Measurements from ENCODE around the gene NUCB1. TPM values are rescaled to one million over a fixed set of nuclear protein-coding genes. Genes with fewer than 3 reads are reported as not detected.

Gene NUCB1
- total and polyA plus RNA-seq, 4 donors = 186 to 775 (median 238) TPM

DNA sequence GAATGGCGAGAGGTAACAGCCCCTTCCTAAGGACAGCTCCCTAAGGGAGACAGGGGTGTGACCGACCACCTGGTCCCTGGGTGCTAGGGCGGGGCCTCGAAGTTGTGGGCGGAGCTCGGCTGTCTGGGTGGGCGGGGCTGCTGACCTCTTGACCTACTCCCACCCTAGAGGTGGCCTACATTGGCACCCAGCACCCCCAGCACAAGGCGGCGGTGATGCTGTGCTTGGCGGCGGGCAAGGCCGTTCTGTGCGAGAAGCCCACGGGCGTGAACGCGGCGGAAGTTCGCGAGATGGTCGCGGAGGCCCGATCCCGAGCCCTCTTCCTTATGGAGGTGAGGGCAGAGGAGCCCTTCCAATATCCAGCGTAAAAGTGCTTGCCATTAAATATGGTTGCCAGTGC lies 35.8 kb downstream of the NUCB1 start:
- Histone ChIP-seq H3K9me3 (ENCODE audit: control insufficient read depth in 4 of 4, low read length in 3 of 4) (no peaks in the 10 kb centered on the region), H3K27ac (ENCODE audit: low read depth in 1 of 2, low read length in 2 of 2) (no peak overlapping the region), H3K27me3 (ENCODE audit: control insufficient read depth in 4 of 4, insufficient read depth in 4 of 4, low read length in 3 of 4) (peaks cover 0 to 5% (median 0%) of the 10 kb centered on the region in 4 donors), H3K4me1 (ENCODE audit: control insufficient read depth in 4 of 4, insufficient read depth in 4 of 4, low read length in 3 of 4) (peaks cover 0 to 9% (median 2%) of the 10 kb centered on the region in 4 donors), H3K36me3 (ENCODE audit: control insufficient read depth in 4 of 4, insufficient read depth in 3 of 4, low read depth in 1 of 4, low read length in 3 of 4) (no peaks in the 10 kb centered on the region), H3K4me3 (ENCODE audit: low read depth in 1 of 3, low read length in 3 of 3) (no peak overlapping the region), H3K9ac (ENCODE audit: low read depth in 1 of 2, low read length in 2 of 2) (no peak overlapping the region)
- 95% methylated on average over 25 of the region's 25 CpGs for WGBS
- no peak for TF ChIP-seq EGR1 (IDR thresholded peaks at IDR 0.05; ENCODE audit: low read depth in 2 of 2)
- no peak for TF ChIP-seq SP1 (IDR thresholded peaks at IDR 0.05)
- TF ChIP-seq FOXA1 (IDR thresholded peaks at IDR 0.05) = no peak
- no peak for TF ChIP-seq FOXA2 (IDR thresholded peaks at IDR 0.05)
- TF ChIP-seq GABPA (IDR thresholded peaks at IDR 0.05 in 1 of 2, conservative IDR thresholded peaks at IDR 0.05 in 1 of 2) = no peak
- TF ChIP-seq REST (IDR thresholded peaks at IDR 0.05) = no peak
- TF ChIP-seq, protein P1, sequence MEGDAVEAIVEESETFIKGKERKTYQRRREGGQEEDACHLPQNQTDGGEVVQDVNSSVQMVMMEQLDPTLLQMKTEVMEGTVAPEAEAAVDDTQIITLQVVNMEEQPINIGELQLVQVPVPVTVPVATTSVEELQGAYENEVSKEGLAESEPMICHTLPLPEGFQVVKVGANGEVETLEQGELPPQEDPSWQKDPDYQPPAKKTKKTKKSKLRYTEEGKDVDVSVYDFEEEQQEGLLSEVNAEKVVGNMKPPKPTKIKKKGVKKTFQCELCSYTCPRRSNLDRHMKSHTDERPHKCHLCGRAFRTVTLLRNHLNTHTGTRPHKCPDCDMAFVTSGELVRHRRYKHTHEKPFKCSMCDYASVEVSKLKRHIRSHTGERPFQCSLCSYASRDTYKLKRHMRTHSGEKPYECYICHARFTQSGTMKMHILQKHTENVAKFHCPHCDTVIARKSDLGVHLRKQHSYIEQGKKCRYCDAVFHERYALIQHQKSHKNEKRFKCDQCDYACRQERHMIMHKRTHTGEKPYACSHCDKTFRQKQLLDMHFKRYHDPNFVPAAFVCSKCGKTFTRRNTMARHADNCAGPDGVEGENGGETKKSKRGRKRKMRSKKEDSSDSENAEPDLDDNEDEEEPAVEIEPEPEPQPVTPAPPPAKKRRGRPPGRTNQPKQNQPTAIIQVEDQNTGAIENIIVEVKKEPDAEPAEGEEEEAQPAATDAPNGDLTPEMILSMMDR (IDR thresholded peaks at IDR 0.05; ENCODE audit: low read depth, low read length, missing input control) = no peak
- no peak for TF ChIP-seq TAF1 (conservative IDR thresholded peaks at IDR 0.05)
- no peak for TF ChIP-seq NR2F2 (IDR thresholded peaks at IDR 0.05)
- no peak for TF ChIP-seq HNF4G (IDR thresholded peaks at IDR 0.05)
- no peak for TF ChIP-seq YY1 (IDR thresholded peaks at IDR 0.05)
- TF ChIP-seq JUND (IDR thresholded peaks at IDR 0.05) = no peak
- TF ChIP-seq, protein P2, sequence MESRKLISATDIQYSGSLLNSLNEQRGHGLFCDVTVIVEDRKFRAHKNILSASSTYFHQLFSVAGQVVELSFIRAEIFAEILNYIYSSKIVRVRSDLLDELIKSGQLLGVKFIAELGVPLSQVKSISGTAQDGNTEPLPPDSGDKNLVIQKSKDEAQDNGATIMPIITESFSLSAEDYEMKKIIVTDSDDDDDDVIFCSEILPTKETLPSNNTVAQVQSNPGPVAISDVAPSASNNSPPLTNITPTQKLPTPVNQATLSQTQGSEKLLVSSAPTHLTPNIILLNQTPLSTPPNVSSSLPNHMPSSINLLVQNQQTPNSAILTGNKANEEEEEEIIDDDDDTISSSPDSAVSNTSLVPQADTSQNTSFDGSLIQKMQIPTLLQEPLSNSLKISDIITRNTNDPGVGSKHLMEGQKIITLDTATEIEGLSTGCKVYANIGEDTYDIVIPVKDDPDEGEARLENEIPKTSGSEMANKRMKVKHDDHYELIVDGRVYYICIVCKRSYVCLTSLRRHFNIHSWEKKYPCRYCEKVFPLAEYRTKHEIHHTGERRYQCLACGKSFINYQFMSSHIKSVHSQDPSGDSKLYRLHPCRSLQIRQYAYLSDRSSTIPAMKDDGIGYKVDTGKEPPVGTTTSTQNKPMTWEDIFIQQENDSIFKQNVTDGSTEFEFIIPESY (IDR thresholded peaks at IDR 0.05) = no peak
- TF ChIP-seq HNF4A (conservative IDR thresholded peaks at IDR 0.05) = no peak
- TF ChIP-seq RAD21 (IDR thresholded peaks at IDR 0.05) = no peak
- no peak for TF ChIP-seq RXRA (IDR thresholded peaks at IDR 0.05)
- TF ChIP-seq, protein P3, sequence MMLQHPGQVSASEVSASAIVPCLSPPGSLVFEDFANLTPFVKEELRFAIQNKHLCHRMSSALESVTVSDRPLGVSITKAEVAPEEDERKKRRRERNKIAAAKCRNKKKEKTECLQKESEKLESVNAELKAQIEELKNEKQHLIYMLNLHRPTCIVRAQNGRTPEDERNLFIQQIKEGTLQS (IDR thresholded peaks at IDR 0.05) = no peak
- no peak for TF ChIP-seq MAX (IDR thresholded peaks at IDR 0.05)
- DNase-seq (ENCODE audit: low spot score) = no peak
